SK-N-SH (cell line): ENCODE results near the gene AASS. TPM values are rescaled to one million over a fixed set of nuclear protein-coding genes. Genes with fewer than 3 reads are reported as not detected.

ENCODE experiments used
- CTCF ChIA-PET: fragments of 300-600, 350-600 bp; formaldehyde crosslinking; extraction: SDS; loops from one replicate; lab custom pipeline; 2021; lab: Yijun Ruan, JAX
- POLR2A ChIA-PET: fragments of 350-600 bp; sonication (Branson Sonifier 250); formaldehyde crosslinking; extraction: SDS; loops from one replicate; lab custom pipeline; 2020; ENCODE audit warnings: antibody characterized with exemption, inconsistent platforms; lab: Yijun Ruan, JAX
- DNase-seq: peaks from one replicate; pipeline ENCODE4 v3.0.0; 2012
- H2AFZ ChIP-seq: fragments of 200-600 bp; sonication (generic); 2 replicates; pipeline ENCODE4 v1.8.1; 2016; ENCODE audit warnings: antibody characterized with exemption, mild to moderate bottlenecking, low read depth
- H3F3A ChIP-seq: fragments of 200-600 bp; sonication (generic); replicated peaks from 2 replicates; pipeline ENCODE3; 2016; ENCODE audit warnings: antibody characterized with exemption, mild to moderate bottlenecking; ENCODE audit not compliant: insufficient read depth
- H3K27ac ChIP-seq, 2 experiments: fragments of 200-500 bp in 1 of 2; fragments of 200-600 bp in 1 of 2; sonication (Bioruptor generic) in 1 of 2; sonication (generic), shearing (Covaris generic) in 1 of 2; 2 replicates each; pipeline versions ENCODE4 v1.5.1 to v1.6.1; 2014 to 2016; ENCODE audit warnings: low read depth in 2 of 2, inconsistent platforms in 1 of 2, low read length in 1 of 2, mild to moderate bottlenecking in 1 of 2, mixed read lengths in 1 of 2
- H3K27me3 ChIP-seq: fragments of 200-600 bp; sonication (generic), shearing (Covaris generic); 2 replicates; pipeline ENCODE4 v1.6.1; 2016; ENCODE audit warnings: mixed run types; ENCODE audit not compliant: insufficient read depth
- H3K36me3 ChIP-seq, 2 experiments: fragments of 200-500 bp in 1 of 2; fragments of 200-600 bp in 1 of 2; sonication (Bioruptor generic) in 1 of 2; sonication (generic) in 1 of 2; replicated peaks in 1 of 2; 2 replicates each; pipeline versions ENCODE3 to v1.5.1; 2014 to 2016; ENCODE audit warnings: low read length in 1 of 2, mild to moderate bottlenecking in 1 of 2; ENCODE audit not compliant: insufficient read depth in 2 of 2, control insufficient read depth in 1 of 2
- H3K4me1 ChIP-seq, 2 experiments: fragments of 200-500 bp in 1 of 2; fragments of 200-600 bp in 1 of 2; sonication (Bioruptor generic) in 1 of 2; sonication (generic), shearing (Covaris generic) in 1 of 2; 2 replicates each; pipeline versions ENCODE4 v1.5.1 to v1.6.1; 2014 to 2016; ENCODE audit warnings: low read depth in 1 of 2, low read length in 1 of 2, mixed run types in 1 of 2; ENCODE audit not compliant: insufficient read depth in 2 of 2, control insufficient read depth in 1 of 2
- H3K4me2 ChIP-seq: fragments of 200-600 bp; sonication (generic), shearing (Covaris generic); 2 replicates; pipeline ENCODE4 v1.6.1; 2017; ENCODE audit warnings: mixed run types
- H3K4me3 ChIP-seq, 2 experiments: fragments of 200-500 bp in 1 of 2; fragments of 200-600 bp in 1 of 2; sonication (Bioruptor generic) in 1 of 2; sonication (generic), shearing (Covaris generic) in 1 of 2; 2 replicates each; pipeline versions ENCODE4 v1.5.1 to v1.8.1; 2014 to 2016; ENCODE audit warnings: low read depth in 2 of 2, inconsistent platforms in 1 of 2, low read length in 1 of 2, mild to moderate bottlenecking in 1 of 2, mixed read lengths in 1 of 2, moderate library complexity in 1 of 2
- H3K79me2 ChIP-seq: fragments of 200-600 bp; sonication (generic); 2 replicates; pipeline ENCODE4 v1.8.1; 2017; ENCODE audit warnings: mild to moderate bottlenecking; ENCODE audit not compliant: insufficient read depth
- H3K9ac ChIP-seq: fragments of 200-600 bp; sonication (generic); 2 replicates; pipeline ENCODE4 v1.6.1; 2017; ENCODE audit warnings: mixed run types
- H3K9me2 ChIP-seq: fragments of 200-600 bp; sonication (generic); 2 replicates; pipeline ENCODE4 v1.6.1; 2017; ENCODE audit warnings: mixed run types
- H3K9me3 ChIP-seq: fragments of 200-600 bp; sonication (generic); 2 replicates; pipeline ENCODE4 v1.6.1; 2017; ENCODE audit warnings: mixed run types, mild to moderate bottlenecking, moderate library complexity
- H4K20me1 ChIP-seq: fragments of 200-600 bp; sonication (generic); 2 replicates; pipeline ENCODE4 v1.6.1; 2017; ENCODE audit warnings: mild to moderate bottlenecking, mixed run types; ENCODE audit not compliant: insufficient read depth
- ELF1 ChIP-seq: IDR thresholded peaks from 2 replicates; pipeline ENCODE4 v1.4.0; 2012
- FOSL2 ChIP-seq: IDR thresholded peaks from 2 replicates; pipeline ENCODE4 v1.4.0; 2012; ENCODE audit warnings: low read depth, mild to moderate bottlenecking, moderate library complexity, borderline replicate concordance
- FOXM1 ChIP-seq: IDR thresholded peaks from 2 replicates; pipeline ENCODE4 v1.4.0; 2012; ENCODE audit warnings: low read depth, mild to moderate bottlenecking
- GABPA ChIP-seq: IDR thresholded peaks from 2 replicates; pipeline ENCODE4 v1.4.0; 2012; ENCODE audit warnings: low read depth, mild to moderate bottlenecking
- JUND ChIP-seq: IDR thresholded peaks from 2 replicates; pipeline ENCODE4 v1.4.0; 2012
- MEF2A ChIP-seq: IDR thresholded peaks from 2 replicates; pipeline ENCODE4 v1.4.0; 2012; ENCODE audit warnings: low read depth, borderline replicate concordance
- NFIC ChIP-seq: IDR thresholded peaks from 2 replicates; pipeline ENCODE4 v1.4.0; 2012; ENCODE audit warnings: borderline replicate concordance
- POLR2AphosphoS5 ChIP-seq: IDR thresholded peaks from 2 replicates; pipeline ENCODE4 v1.6.1; 2012; ENCODE audit warnings: low read depth, low read length
- RAD21 ChIP-seq: IDR thresholded peaks from 2 replicates; pipeline ENCODE4 v1.6.1; 2012; ENCODE audit warnings: mild to moderate bottlenecking, low read length
- RCOR1 ChIP-seq: fragments of 150-350 bp; IDR thresholded peaks from 2 replicates; pipeline ENCODE4 v1.6.1; 2017; ENCODE audit warnings: antibody characterized with exemption, low read length
- RFX5 ChIP-seq: IDR thresholded peaks from 2 replicates; pipeline ENCODE4 v1.6.1; 2012; ENCODE audit warnings: mild to moderate bottlenecking, improper control_type of control experiment, low read length
- RXRA ChIP-seq: IDR thresholded peaks from 2 replicates; pipeline ENCODE4 v1.4.0; 2012; ENCODE audit warnings: low read depth, mild to moderate bottlenecking, borderline replicate concordance
- SIN3A ChIP-seq: IDR thresholded peaks from 2 replicates; pipeline ENCODE4 v1.6.1; 2012; ENCODE audit warnings: low read depth, mild to moderate bottlenecking, low read length, moderate library complexity, borderline replicate concordance
- SMC3 ChIP-seq: IDR thresholded peaks from 2 replicates; pipeline ENCODE4 v1.6.1; 2012; ENCODE audit warnings: low read depth, low read length, improper control_type of control experiment
- TAF1 ChIP-seq: IDR thresholded peaks from 2 replicates; pipeline ENCODE4 v1.6.1; 2012; ENCODE audit warnings: low read depth, mild to moderate bottlenecking, low read length, moderate library complexity, borderline replicate concordance
- TCF12 ChIP-seq: IDR thresholded peaks from 2 replicates; pipeline ENCODE4 v1.4.0; 2012
- WGBS: methylation state at CpG from one replicate; pipeline ENCODE4 v1.1.6; 2017; ENCODE audit warnings: low lambda C conversion rate; 5-methylcytosine and 5-hydroxymethylcytosine counted together
- polyA plus RNA-seq, 3 experiments: library from polyadenylated mRNA; depleted of rRNA; stranded (reverse); fragments of >200 nt; gene quantifications; 2 replicates each; pipeline ENCODE4 v1.2.3, GENCODE V29; 2012
- TF ChIP-seq, protein P1 (sequence below): fragments of 150-350 bp; IDR thresholded peaks from 2 replicates; pipeline ENCODE4 v1.6.1; 2017; ENCODE audit warnings: antibody characterized with exemption, low read length, low read depth, borderline replicate concordance
- TF ChIP-seq, protein P2 (sequence below): IDR thresholded peaks from 2 replicates; pipeline ENCODE4 v1.4.0; 2012; ENCODE audit warnings: low read depth, borderline replicate concordance
- TF ChIP-seq, protein P3 (sequence below): IDR thresholded peaks from 2 replicates; pipeline ENCODE4; 2012
- TF ChIP-seq, protein P4 (sequence below): fragments of 150-350 bp; IDR thresholded peaks from 2 replicates; pipeline ENCODE4 v1.6.1; 2016; ENCODE audit warnings: mild to moderate bottlenecking, low read depth, low read length
- TF ChIP-seq, protein P5 (sequence below): IDR thresholded peaks from 2 replicates; pipeline ENCODE4 v1.4.0; 2012; ENCODE audit warnings: low read depth
- TF ChIP-seq, protein P6 (sequence below): IDR thresholded peaks from 2 replicates; pipeline ENCODE4 v1.4.0; 2012; ENCODE audit warnings: low read depth, borderline replicate concordance

The AASS gene
- polyA plus RNA-seq, 1 of the 3 experiments (the other 2 are of a cell fraction): 0.92 TPM

DNA sequence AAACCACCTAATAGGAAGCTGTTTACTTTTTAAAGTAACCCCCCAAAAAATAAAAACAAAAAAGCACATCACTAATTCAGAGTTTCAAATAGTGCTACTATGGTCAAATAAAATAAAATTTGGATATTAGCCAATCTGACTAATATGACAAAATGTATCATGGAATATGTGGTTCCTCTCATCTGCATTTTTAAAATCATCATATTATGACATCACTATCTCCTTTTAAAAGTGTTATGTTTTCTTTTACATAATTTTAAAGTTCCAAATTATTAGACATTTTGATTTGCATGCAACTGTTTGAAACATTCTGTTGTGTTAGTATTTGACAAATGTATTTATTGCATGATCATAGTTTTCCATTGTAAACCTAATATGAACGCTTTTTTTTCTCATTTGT lies 110.4 kb downstream of the AASS start:
- peaks cover 11% of the 10 kb centered on the region for H3K27me3 ChIP-seq
- no peak overlapping the region for H3K27ac ChIP-seq
- H3K79me2 ChIP-seq: no peaks in the 10 kb centered on the region
- DNase-seq: no peak
- H3K4me2 ChIP-seq: no peak overlapping the region
- H3K4me3 ChIP-seq: no peak overlapping the region
- H3K9ac ChIP-seq: no peak overlapping the region
- no peaks in the 10 kb centered on the region for H4K20me1 ChIP-seq
- H3K9me2 ChIP-seq: no peaks in the 10 kb centered on the region
- H3K36me3 ChIP-seq: no peaks in the 10 kb centered on the region
- H3F3A ChIP-seq: no peaks in the 10 kb centered on the region
- no peak overlapping the region for H2AFZ ChIP-seq
- H3K4me1 ChIP-seq: no peaks in the 10 kb centered on the region
- ChIA-PET CTCF (interaction anchor here (1.6 kb wide), 1 partner anchor 39 kb away, joined by 10 read pairs; no protein-coding TSS in a partner anchor), POLR2A (no interaction called here)
- no peak for TF ChIP-seq FOXM1
- TF ChIP-seq, protein P1, sequence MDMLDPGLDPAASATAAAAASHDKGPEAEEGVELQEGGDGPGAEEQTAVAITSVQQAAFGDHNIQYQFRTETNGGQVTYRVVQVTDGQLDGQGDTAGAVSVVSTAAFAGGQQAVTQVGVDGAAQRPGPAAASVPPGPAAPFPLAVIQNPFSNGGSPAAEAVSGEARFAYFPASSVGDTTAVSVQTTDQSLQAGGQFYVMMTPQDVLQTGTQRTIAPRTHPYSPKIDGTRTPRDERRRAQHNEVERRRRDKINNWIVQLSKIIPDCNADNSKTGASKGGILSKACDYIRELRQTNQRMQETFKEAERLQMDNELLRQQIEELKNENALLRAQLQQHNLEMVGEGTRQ: no peak
- no peak for TF ChIP-seq SMC3
- TF ChIP-seq TAF1: no peak
- TF ChIP-seq NFIC: no peak
- no peak for TF ChIP-seq JUND
- no peak for TF ChIP-seq TCF12
- TF ChIP-seq, protein P2, sequence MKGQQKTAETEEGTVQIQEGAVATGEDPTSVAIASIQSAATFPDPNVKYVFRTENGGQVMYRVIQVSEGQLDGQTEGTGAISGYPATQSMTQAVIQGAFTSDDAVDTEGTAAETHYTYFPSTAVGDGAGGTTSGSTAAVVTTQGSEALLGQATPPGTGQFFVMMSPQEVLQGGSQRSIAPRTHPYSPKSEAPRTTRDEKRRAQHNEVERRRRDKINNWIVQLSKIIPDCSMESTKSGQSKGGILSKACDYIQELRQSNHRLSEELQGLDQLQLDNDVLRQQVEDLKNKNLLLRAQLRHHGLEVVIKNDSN: no peak
- no peak for TF ChIP-seq POLR2AphosphoS5
- TF ChIP-seq, protein P3, sequence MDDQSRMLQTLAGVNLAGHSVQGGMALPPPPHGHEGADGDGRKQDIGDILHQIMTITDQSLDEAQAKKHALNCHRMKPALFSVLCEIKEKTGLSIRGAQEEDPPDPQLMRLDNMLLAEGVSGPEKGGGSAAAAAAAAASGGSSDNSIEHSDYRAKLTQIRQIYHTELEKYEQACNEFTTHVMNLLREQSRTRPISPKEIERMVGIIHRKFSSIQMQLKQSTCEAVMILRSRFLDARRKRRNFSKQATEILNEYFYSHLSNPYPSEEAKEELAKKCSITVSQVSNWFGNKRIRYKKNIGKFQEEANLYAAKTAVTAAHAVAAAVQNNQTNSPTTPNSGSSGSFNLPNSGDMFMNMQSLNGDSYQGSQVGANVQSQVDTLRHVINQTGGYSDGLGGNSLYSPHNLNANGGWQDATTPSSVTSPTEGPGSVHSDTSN: no peak
- no peak for TF ChIP-seq ELF1
- TF ChIP-seq, protein P4, sequence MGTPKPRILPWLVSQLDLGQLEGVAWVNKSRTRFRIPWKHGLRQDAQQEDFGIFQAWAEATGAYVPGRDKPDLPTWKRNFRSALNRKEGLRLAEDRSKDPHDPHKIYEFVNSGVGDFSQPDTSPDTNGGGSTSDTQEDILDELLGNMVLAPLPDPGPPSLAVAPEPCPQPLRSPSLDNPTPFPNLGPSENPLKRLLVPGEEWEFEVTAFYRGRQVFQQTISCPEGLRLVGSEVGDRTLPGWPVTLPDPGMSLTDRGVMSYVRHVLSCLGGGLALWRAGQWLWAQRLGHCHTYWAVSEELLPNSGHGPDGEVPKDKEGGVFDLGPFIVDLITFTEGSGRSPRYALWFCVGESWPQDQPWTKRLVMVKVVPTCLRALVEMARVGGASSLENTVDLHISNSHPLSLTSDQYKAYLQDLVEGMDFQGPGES: no peak
- no peak for TF ChIP-seq RAD21
- no peak for TF ChIP-seq RXRA
- no peak for TF ChIP-seq SIN3A
- TF ChIP-seq RCOR1: no peak
- TF ChIP-seq GABPA: no peak
- TF ChIP-seq RFX5: no peak
- no peaks in the 10 kb centered on the region for H3K9me3 ChIP-seq
- 0% methylated on average over 1 of the region's 1 CpG for WGBS

DNA sequence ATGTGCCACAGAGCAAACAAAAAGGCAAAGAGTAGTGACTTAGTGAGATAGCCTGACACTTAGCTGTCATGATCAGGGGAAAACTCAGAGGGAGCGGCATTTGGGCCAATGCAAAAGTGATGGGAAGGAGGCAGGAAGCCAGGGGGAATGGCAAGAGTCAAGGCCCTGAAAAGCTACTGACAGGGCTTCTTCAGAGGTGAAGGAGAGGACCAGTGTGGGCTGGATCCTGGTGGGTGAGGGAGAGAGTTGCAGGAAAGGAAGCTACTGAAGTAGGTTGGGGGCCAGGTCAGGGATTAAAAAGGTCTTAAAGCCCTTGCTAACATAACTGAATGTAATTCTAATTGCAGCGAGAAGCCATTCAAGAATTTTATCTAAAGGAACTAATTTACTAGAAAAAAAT lies 117.0 kb downstream of the AASS start:
- H3K27ac ChIP-seq: no peak overlapping the region
- H3K4me1 ChIP-seq: no peaks in the 10 kb centered on the region
- no peaks in the 10 kb centered on the region for H3K36me3 ChIP-seq
- DNase-seq: no peak
- WGBS: 0% methylated on average over 2 of the region's 2 CpGs
- H3K27me3 ChIP-seq: peaks cover 3% of the 10 kb centered on the region; the same call in 1 of the 2 replicates
- no peak overlapping the region for H3K4me2 ChIP-seq
- no peaks in the 10 kb centered on the region for H3K9me3 ChIP-seq
- ChIA-PET POLR2A (no interaction called here), CTCF (interaction anchor here (1.9 kb wide), 1 partner anchor 32 kb away, joined by 6 read pairs; no protein-coding TSS in a partner anchor)
- H3K9me2 ChIP-seq: no peaks in the 10 kb centered on the region
- H3K4me3 ChIP-seq: no peak overlapping the region
- H3K79me2 ChIP-seq: no peaks in the 10 kb centered on the region
- no peak overlapping the region for H2AFZ ChIP-seq
- H3F3A ChIP-seq: no peaks in the 10 kb centered on the region
- H3K9ac ChIP-seq: no peak overlapping the region
- no peaks in the 10 kb centered on the region for H4K20me1 ChIP-seq
- no peak for TF ChIP-seq MEF2A
- TF ChIP-seq, protein P5, sequence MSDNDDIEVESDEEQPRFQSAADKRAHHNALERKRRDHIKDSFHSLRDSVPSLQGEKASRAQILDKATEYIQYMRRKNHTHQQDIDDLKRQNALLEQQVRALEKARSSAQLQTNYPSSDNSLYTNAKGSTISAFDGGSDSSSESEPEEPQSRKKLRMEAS: no peak
- no peak for TF ChIP-seq FOXM1
- no peak for TF ChIP-seq RFX5
- TF ChIP-seq TCF12: no peak
- TF ChIP-seq ELF1: no peak
- TF ChIP-seq SIN3A: no peak
- TF ChIP-seq JUND: no peak
- TF ChIP-seq, protein P3: no peak
- TF ChIP-seq RCOR1: no peak
- no peak for TF ChIP-seq SMC3
- TF ChIP-seq, protein P6, sequence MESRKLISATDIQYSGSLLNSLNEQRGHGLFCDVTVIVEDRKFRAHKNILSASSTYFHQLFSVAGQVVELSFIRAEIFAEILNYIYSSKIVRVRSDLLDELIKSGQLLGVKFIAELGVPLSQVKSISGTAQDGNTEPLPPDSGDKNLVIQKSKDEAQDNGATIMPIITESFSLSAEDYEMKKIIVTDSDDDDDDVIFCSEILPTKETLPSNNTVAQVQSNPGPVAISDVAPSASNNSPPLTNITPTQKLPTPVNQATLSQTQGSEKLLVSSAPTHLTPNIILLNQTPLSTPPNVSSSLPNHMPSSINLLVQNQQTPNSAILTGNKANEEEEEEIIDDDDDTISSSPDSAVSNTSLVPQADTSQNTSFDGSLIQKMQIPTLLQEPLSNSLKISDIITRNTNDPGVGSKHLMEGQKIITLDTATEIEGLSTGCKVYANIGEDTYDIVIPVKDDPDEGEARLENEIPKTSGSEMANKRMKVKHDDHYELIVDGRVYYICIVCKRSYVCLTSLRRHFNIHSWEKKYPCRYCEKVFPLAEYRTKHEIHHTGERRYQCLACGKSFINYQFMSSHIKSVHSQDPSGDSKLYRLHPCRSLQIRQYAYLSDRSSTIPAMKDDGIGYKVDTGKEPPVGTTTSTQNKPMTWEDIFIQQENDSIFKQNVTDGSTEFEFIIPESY: no peak
- TF ChIP-seq FOSL2: no peak
